Cardiac muscle cell (in vitro differentiated cells and primary cell): ENCODE measurements around the gene FANCF. TPM values are rescaled to one million over a fixed set of nuclear protein-coding genes. Genes with fewer than 3 reads are reported as not detected.

Source experiments
- DNase-seq, 2 donors: peaks; one replicate each; pipeline versions ENCODE4 v3.0.0 to v3.0.0-alpha.2; 2010 to 2017; ENCODE audit warnings: low read depth in 1 of 2, low spot score in 1 of 2
- H3K27ac ChIP-seq: fragments of 200-600 bp; sonication (generic); 2 replicates; pipeline ENCODE4 v1.5.1; 2016
- H3K27me3 ChIP-seq: fragments of 200-600 bp; sonication (generic); 2 replicates; pipeline ENCODE4 v1.6.0; 2016; ENCODE audit warnings: control low read depth
- H3K36me3 ChIP-seq: fragments of 200-600 bp; sonication (generic); 2 replicates; pipeline ENCODE4 v1.5.1; 2016; ENCODE audit warnings: control low read depth
- H3K4me1 ChIP-seq: fragments of 200-600 bp; sonication (generic); 2 replicates; pipeline ENCODE4 v1.8.1; 2017; ENCODE audit warnings: low read depth, mild to moderate bottlenecking, mixed run types
- H3K4me3 ChIP-seq: fragments of 200-600 bp; sonication (generic); 2 replicates; pipeline ENCODE4 v1.5.1; 2016; ENCODE audit warnings: mild to moderate bottlenecking
- H3K9me3 ChIP-seq: fragments of 200-600 bp; sonication (generic); 2 replicates; pipeline ENCODE4 v1.5.1; 2017; ENCODE audit warnings: low read depth, mild to moderate bottlenecking, control low read depth
- polyA plus RNA-seq: library from polyadenylated mRNA; unstranded; fragments of >200 nt; fragmentation: Nextera tagmentation; extraction: Ambion mirVana; gene quantifications from 2 replicates; pipeline ENCODE4 v1.2.1, GENCODE V29; 2016
- total RNA-seq: library from RNA; depleted of rRNA; stranded (reverse); fragments of >200 nt; gene quantifications from 2 replicates; pipeline ENCODE4 v1.2.3, GENCODE V29; 2016
- TF ChIP-seq, protein P1 (sequence below): IDR thresholded peaks from 2 replicates; pipeline ENCODE4 v1.5.1; 2012; ENCODE audit warnings: low read depth, mild to moderate bottlenecking, low read length

Gene FANCF
- total and polyA plus RNA-seq, 2 experiments from 2014 or later, result 14.5 to 16.3 TPM

DNA sequence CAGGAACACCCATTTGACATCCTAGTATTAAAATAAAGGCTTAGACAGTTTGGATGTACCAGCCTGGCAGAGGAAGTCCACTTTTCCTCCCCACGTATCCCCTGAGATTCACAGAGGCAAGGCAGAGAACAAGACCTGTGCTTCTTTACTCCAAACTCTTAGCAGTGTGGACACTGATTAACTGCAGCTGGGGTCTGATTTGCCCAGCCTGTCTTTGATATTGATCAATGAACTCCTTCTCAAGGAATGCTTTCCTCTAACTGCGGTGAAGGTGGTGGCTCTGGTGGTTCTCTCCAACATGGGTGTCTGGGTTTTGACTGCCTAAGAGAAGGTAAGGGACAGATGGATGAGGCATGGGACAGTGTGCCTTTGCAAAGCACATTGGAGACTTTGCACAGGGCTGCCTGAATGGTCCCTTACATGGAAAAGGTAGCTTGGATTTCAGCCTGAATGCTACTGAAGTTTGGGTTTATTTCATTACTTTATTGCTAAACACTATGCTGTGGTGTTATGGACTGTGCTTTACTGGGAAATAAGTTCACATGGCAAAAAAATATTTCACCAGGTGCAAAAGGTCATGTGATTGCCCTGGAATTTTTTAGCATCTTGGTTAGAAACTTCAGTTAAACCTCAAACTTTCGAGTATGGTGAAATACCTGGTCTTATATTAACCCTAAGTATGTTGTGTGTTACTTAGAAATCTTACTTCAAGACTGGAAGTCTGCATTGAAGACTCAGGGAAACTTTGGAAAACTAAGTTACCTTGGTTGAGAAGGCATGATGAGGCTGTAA lies 42.6 kb upstream of the FANCF start:
- TF ChIP-seq, protein P1, sequence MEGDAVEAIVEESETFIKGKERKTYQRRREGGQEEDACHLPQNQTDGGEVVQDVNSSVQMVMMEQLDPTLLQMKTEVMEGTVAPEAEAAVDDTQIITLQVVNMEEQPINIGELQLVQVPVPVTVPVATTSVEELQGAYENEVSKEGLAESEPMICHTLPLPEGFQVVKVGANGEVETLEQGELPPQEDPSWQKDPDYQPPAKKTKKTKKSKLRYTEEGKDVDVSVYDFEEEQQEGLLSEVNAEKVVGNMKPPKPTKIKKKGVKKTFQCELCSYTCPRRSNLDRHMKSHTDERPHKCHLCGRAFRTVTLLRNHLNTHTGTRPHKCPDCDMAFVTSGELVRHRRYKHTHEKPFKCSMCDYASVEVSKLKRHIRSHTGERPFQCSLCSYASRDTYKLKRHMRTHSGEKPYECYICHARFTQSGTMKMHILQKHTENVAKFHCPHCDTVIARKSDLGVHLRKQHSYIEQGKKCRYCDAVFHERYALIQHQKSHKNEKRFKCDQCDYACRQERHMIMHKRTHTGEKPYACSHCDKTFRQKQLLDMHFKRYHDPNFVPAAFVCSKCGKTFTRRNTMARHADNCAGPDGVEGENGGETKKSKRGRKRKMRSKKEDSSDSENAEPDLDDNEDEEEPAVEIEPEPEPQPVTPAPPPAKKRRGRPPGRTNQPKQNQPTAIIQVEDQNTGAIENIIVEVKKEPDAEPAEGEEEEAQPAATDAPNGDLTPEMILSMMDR, result no peak
- Histone ChIP-seq H3K27ac (no peak overlapping the region), H3K9me3 (no peaks in the 10 kb centered on the region), H3K27me3 (no peaks in the 10 kb centered on the region), H3K36me3 (no peaks in the 10 kb centered on the region), H3K4me1 (peaks cover 9% of the 10 kb centered on the region), H3K4me3 (no peak overlapping the region)
- no peak for DNase-seq

DNA sequence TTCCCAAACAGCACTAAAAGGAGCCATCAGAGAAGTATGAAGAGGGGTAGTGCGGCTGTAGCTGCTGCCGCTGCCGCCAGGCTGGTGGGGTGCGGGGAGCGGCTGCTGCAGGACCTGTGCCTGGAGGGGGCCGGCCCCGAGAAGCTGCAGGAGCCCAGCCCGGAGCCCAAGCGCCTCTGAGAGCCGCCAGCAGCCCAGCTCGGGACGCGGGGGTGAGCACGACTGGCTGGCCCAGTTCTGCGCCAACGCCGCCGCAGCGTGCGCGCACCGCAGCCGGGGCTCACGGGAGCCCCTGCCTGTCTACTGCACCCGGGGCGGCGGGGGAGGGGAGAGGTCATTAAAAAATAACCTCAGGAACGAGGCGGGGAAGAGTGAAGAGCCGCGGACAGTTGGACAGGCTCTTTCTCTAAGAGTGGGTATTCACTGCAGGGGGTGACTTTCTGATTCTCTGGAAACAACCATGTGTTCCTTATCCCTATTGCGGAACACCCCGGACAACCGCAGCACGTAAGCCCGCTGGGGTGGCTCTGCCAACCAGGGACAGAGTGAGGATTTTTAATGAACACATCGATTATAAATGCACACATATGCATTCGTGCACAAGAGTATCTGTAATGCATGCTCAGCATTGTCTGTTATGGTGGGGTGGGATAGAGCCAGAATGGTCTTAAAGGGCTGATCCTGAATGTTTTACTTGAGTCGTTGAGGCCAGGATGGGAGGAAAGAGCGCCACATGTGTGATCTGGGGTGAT lies 41.2 kb upstream of the FANCF start:
- TF ChIP-seq, protein P1, result no peak
- Histone ChIP-seq H3K36me3 (no peaks in the 10 kb centered on the region), H3K27me3 (no peaks in the 10 kb centered on the region), H3K4me3 (peak overlapping the region; percentile 38), H3K4me1 (peaks cover 9% of the 10 kb centered on the region), H3K9me3 (no peaks in the 10 kb centered on the region), H3K27ac (peak overlapping the region; percentile 39)
- peak; percentile 54 to 76 for DNase-seq

DNA sequence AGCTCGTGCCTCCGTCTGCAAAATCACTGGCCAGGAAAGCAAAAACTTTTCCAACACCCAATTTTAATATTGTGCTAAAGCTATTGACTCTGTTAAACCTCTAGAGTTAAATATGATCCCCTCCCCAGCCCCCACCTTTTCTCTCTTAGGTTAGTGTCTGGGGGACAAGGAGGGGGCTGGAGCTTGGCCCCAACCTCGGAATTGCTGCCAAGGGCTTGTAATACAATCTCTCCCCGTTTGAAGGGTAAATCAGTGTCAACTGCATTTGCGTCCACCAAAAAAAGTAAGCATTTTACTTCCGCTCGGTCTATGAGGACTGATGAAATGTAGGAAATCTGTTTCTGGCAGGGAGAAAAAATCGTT lies 40.7 kb upstream of the FANCF start, which contains the start of gene GAS2:
GAS2 (plus strand) TSS at position 287 of the 363 bp plus-strand sequence. CDS start 8,259 bp downstream, outside the sequence.
- Histone ChIP-seq H3K9me3 (no peaks in the 10 kb centered on the region), H3K27ac (peak within 1 kb of the TSS; percentile 39), H3K27me3 (no peaks in the 10 kb centered on the region), H3K4me1 (peaks cover 9% of the 10 kb centered on the region), H3K36me3 (no peaks in the 10 kb centered on the region), H3K4me3 (peak within 1 kb of the TSS; percentile 38)
- TF ChIP-seq, protein P1, result no peak
- DNase-seq, result peak in 1 of 2 donors; percentile 1

DNA sequence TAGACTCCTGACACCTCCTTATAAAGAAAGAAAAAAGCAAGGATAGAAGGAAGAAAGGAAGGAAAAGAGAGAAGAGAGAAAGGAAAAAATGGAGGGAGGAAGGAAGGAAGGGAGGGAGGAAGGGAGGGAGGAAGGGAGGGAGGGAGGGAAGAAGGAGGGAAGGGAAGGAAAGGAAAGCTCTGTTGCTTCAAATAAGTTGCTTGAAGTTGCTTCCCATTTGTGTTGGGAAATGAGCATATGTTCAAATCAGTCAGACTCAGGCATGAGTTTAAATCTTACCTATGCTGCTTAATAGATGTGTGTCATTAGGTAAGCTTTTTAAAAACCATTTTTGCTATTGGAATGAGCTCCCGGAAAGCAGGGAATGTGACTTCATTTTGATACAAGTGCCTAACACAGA lies 34.2 kb upstream of the FANCF start:
- H3K27me3 ChIP-seq, result no peaks in the 10 kb centered on the region

DNA sequence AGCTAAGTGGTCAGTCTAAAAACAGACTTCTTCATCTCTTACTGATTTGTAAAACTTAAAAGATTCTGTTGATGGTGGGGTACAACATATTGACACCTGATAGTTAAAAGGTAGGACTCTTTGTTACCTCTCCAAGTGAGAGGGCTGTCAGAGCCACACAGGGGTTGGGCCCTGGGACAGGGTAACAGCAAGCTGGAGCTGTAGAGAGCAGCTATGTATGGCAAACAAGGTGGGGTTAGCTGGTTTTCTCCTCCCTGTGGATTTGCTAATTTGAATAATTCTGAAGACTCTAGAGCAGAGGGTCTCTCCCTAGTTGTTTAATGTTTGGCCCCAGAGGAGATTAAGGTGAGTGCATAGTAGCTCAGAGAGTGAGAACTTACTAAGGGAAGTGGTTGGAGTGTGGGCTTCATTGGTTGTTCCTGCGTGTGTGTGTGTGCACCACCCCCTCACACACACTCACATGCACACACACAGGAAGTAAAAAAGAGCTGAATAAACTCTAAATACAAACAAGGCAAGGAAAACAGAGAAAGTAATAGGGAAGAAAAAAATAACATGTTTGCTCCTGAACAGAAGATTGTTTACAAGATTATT lies 31.6 kb upstream of the FANCF start:
- TF ChIP-seq, protein P1, result no peak
- Histone ChIP-seq H3K4me3 (no peak overlapping the region), H3K36me3 (no peaks in the 10 kb centered on the region), H3K27me3 (no peaks in the 10 kb centered on the region), H3K9me3 (no peaks in the 10 kb centered on the region), H3K4me1 (peaks cover 31% of the 10 kb centered on the region), H3K27ac (peak overlapping the region; percentile 32)
- peak in 1 of 2 donors; percentile 30 for DNase-seq

More for the DNA sequence above, 34.2 kb upstream of the FANCF start:
- Histone ChIP-seq H3K9me3 (no peaks in the 10 kb centered on the region), H3K4me3 (no peak overlapping the region), H3K36me3 (no peaks in the 10 kb centered on the region), H3K4me1 (peaks cover 25% of the 10 kb centered on the region), H3K27ac (no peak overlapping the region)
- no peak for DNase-seq
- TF ChIP-seq, protein P1, result no peak
